Peyer's patch (tissue), 4 donors: ENCODE data around the gene ATG10. TPM values are rescaled to one million over a fixed set of nuclear protein-coding genes. Genes with fewer than 3 reads are reported as not detected.
"Not testable (repeated sequence)": the region's sequence is repeated elsewhere in the genome, so short reads cannot be mapped to it uniquely, and the experiment has no call there.

Experiments
- DNase-seq, 3 donors: peaks; one replicate each; pipeline ENCODE4 v3.0.0-alpha.2; 2017 to 2019
- H3K27ac ChIP-seq, 4 donors: fragments of 200-600 bp; sonication (generic); one replicate each; pipeline ENCODE4 v1.5.1; 2016 to 2019
- H3K27me3 ChIP-seq, 2 donors: fragments of 200-600 bp; sonication (generic); one replicate each; pipeline ENCODE4 v1.5.1; 2019
- H3K36me3 ChIP-seq, 3 donors: fragments of 200-600 bp; sonication (generic); one replicate each; pipeline ENCODE4 v1.5.1; 2016 to 2019
- H3K4me1 ChIP-seq, 4 donors: fragments of 200-600 bp; sonication (generic); one replicate each; pipeline ENCODE4 v1.5.1; 2016 to 2019
- H3K4me3 ChIP-seq, 4 donors: fragments of 200-600 bp; sonication (generic); 1 replicate in 3 of 4; 2 replicates in 1 of 4; pipeline ENCODE4 v1.5.1; 2016 to 2019; ENCODE audit warnings: mild to moderate bottlenecking in 1 of 4
- H3K9me3 ChIP-seq, 4 donors: fragments of 200-600 bp; sonication (generic); one replicate each; pipeline ENCODE4 v1.5.1; 2016 to 2019; ENCODE audit warnings: mild to moderate bottlenecking in 1 of 4
- POLR2A ChIP-seq, 2 donors: fragments of 450-650 bp; IDR thresholded peaks; one replicate each; pipeline ENCODE4 v1.5.1; 2017; ENCODE audit warnings: antibody characterized with exemption in 2 of 2, mild to moderate bottlenecking in 2 of 2, moderate library complexity in 2 of 2
- total RNA-seq, 4 donors: library from RNA; depleted of rRNA; stranded (reverse); fragments of >200 nt; gene quantifications; one replicate each; pipeline ENCODE4 v1.1.0, GENCODE V29; 2016
- TF ChIP-seq, protein P1 (sequence below), 6 experiments: fragments of 450-650 bp in 4 of 6; fragments of 200-600 bp in 2 of 6; sonication (generic) in 1 of 6; IDR thresholded peaks; one replicate each; pipeline ENCODE4 v1.5.1; 2017 to 2019; ENCODE audit warnings: antibody characterized with exemption in 6 of 6, mild to moderate bottlenecking in 3 of 6, moderate library complexity in 1 of 6

The ATG10 gene
- total RNA-seq, 4 donors from 2014 or later = 3.6 to 6.6 (median 4.5) TPM

DNA sequence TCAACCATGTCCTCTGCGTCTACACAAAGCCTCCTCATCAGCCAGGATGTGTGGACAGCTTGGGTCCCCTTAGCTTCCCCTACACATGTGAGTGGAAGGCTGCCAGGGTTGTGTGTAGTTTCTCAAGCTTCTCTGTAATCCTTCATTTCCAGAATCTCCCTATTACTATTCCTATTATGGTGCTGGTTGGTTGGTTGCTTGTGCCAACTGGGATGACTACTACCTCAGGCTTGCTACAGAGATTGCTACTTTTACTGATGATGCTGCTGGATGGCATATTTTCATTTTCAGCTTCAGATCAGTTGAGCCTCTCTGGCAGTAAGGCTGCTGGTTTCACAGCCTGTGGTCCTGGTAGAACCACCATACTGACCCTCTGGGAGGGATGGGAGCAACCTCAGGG lies 39.9 kb downstream of the ATG10 start:
- Histone ChIP-seq H3K36me3 (no peaks in the 10 kb centered on the region), H3K4me3 (no peak overlapping the region), H3K27ac (no peak overlapping the region), H3K27me3 (no peaks in the 10 kb centered on the region), H3K9me3 (peaks cover 0 to 4% (median 0%) of the 10 kb centered on the region in 4 donors), H3K4me1 (no peaks in the 10 kb centered on the region)
- DNase-seq = no peak
- no peak for TF ChIP-seq POLR2A (IDR thresholded peaks at IDR 0.05)
- TF ChIP-seq, protein P1, sequence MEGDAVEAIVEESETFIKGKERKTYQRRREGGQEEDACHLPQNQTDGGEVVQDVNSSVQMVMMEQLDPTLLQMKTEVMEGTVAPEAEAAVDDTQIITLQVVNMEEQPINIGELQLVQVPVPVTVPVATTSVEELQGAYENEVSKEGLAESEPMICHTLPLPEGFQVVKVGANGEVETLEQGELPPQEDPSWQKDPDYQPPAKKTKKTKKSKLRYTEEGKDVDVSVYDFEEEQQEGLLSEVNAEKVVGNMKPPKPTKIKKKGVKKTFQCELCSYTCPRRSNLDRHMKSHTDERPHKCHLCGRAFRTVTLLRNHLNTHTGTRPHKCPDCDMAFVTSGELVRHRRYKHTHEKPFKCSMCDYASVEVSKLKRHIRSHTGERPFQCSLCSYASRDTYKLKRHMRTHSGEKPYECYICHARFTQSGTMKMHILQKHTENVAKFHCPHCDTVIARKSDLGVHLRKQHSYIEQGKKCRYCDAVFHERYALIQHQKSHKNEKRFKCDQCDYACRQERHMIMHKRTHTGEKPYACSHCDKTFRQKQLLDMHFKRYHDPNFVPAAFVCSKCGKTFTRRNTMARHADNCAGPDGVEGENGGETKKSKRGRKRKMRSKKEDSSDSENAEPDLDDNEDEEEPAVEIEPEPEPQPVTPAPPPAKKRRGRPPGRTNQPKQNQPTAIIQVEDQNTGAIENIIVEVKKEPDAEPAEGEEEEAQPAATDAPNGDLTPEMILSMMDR (IDR thresholded peaks at IDR 0.05) = no peak

DNA sequence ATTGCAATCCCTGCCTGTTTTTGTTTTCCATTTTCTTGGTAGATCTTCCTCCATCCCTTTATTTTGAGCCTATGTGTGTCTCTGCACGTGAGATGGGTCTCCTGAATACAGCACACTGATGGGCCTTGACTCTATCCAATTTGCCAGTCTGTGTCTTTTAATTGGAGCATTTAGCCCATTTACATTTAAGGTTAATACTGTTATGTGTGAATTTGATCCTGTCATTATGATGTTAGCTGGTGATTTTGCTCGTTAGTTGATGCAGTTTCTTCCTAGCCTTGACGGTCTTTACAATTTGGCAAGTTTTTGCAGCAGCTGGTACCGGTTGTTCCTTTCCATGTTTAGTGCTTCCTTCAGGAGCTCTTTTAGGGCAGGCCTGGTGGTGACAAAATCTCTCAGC lies 42.8 kb downstream of the ATG10 start:
- not testable (repeated sequence) for H3K4me3 ChIP-seq, H3K27ac ChIP-seq, H3K4me1 ChIP-seq, H3K36me3 ChIP-seq, DNase-seq, H3K9me3 ChIP-seq, H3K27me3 ChIP-seq

DNA sequence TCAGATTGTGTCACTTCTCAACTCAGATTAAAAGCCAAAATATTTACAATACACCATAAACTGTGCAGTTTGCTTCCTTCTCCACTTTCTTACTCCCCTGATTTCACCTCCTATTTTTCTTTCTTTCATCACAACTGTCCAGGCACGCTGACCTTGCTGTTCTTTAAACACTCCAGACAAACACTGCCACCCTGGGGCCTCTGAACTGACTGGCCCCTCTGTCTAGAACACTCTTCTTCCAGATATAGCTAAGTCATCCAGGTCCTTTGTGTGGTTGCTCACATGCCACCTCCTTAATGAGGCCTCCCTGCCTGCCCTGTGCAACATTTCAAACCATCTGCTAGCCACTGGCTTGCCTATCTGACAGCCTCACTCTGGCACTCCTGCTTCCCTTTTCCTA lies 46.6 kb downstream of the ATG10 start:
- no peak overlapping the region for H3K27ac ChIP-seq

DNA sequence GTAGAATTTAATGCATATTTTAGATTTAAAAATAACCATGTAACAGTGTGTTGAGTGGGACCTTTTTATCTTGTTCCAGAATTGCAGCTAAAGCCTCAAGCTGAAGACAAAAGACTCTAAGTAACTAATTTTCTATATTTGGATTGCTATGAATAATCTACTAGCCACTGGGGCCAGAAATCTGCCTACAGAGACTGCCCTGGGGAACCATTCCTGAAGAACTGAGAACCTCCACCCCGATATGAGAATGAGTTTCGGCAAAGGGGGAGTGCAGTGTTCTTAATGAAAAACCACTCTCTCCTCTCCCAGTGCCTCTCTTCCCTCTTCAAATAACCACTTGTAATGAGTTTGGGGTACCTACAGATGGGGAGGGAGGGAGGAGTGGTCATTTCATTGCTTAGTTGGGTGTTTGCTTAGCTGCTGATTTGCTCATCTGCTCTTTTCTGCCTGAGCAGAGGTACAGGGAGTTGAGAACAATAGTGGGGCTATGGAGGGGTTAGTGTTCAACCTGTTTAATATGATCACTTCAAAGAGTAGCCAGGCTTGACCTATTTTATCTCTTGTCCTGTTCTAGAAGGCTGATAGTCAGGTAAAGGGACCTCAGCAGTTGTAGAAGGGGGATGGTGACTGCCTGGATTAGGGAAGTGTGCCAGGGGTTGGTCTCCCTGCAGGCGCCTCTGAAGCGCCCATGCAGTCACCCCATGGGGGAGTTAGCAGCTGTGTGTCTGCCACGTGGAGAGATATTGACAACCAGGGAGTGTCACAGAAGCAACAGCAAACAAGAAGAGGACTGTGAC lies 47.7 kb downstream of the ATG10 start:
- Histone ChIP-seq H3K27me3 (no peaks in the 10 kb centered on the region), H3K36me3 (no peaks in the 10 kb centered on the region), H3K4me1 (no peaks in the 10 kb centered on the region), H3K27ac (no peak overlapping the region), H3K9me3 (peaks cover 0 to 4% (median 0%) of the 10 kb centered on the region in 4 donors), H3K4me3 (no peak overlapping the region)
- no peak for DNase-seq
- TF ChIP-seq, protein P1 (IDR thresholded peaks at IDR 0.05) = no peak
- no peak for TF ChIP-seq POLR2A (IDR thresholded peaks at IDR 0.05)

More for the DNA sequence above, 46.6 kb downstream of the ATG10 start:
- no peaks in the 10 kb centered on the region for H3K4me1 ChIP-seq
- no peak for TF ChIP-seq POLR2A (IDR thresholded peaks at IDR 0.05)
- TF ChIP-seq, protein P1 (IDR thresholded peaks at IDR 0.05) = no peak
- H3K4me3 ChIP-seq = no peak overlapping the region
- no peak for DNase-seq
- no peaks in the 10 kb centered on the region for H3K27me3 ChIP-seq
- H3K36me3 ChIP-seq = no peaks in the 10 kb centered on the region
- peaks cover 0 to 4% (median 0%) of the 10 kb centered on the region in 4 donors for H3K9me3 ChIP-seq

DNA sequence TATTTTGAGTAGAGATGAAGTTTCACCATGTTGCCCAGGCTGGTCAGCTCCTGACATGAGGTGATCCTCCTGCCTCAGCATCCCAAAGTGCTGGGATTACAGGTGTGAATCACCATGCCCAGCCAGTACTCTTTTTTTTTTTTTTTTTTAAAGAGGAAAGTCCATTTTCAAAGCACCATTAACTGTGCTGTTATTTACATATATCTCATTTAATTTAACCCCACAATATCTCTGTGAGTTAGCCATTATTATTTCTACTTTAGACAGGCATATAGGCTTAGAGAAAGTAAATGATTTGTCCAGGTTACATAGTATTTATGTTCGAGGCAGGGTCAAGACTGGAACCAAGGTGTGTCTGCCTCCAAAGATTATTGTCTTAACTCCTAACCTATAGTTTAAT lies 50.7 kb downstream of the ATG10 start:
- no peak overlapping the region for H3K4me3 ChIP-seq
- TF ChIP-seq, protein P1 (IDR thresholded peaks at IDR 0.05) = no peak
- TF ChIP-seq POLR2A (IDR thresholded peaks at IDR 0.05) = no peak
- H3K36me3 ChIP-seq = no peaks in the 10 kb centered on the region
- no peaks in the 10 kb centered on the region for H3K9me3 ChIP-seq
- H3K27ac ChIP-seq = no peak overlapping the region
- H3K4me1 ChIP-seq = no peaks in the 10 kb centered on the region
- H3K27me3 ChIP-seq = no peaks in the 10 kb centered on the region
- DNase-seq = no peak

DNA sequence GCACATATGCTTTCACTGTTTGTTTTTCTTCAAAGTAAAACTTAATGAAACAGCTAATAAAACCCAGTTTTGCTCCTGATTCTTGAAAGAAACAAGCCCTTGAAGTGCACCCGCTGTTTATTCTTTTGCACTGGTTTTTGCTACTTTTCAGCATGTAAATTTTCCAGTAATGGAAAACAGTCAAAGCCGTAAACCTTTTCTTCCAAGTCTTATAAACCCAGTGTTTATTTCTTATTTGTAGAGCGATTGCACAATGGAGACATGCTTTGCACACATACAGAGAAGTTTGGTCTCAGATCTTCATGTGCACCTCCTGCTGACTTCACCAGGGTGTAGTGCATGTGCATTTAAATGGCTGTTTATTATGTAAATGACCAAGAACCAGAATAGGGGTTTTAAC lies 51.8 kb downstream of the ATG10 start:
- H3K9me3 ChIP-seq = no peaks in the 10 kb centered on the region
- H3K27me3 ChIP-seq = no peaks in the 10 kb centered on the region
- no peak overlapping the region for H3K27ac ChIP-seq
- no peaks in the 10 kb centered on the region for H3K36me3 ChIP-seq
- TF ChIP-seq, protein P1 (IDR thresholded peaks at IDR 0.05) = no peak
- TF ChIP-seq POLR2A (IDR thresholded peaks at IDR 0.05) = no peak
- no peak overlapping the region for H3K4me3 ChIP-seq
- H3K4me1 ChIP-seq = no peaks in the 10 kb centered on the region
- DNase-seq = no peak
